Endothelial cell of umbilical vein (primary cell): ENCODE data around the gene MAGEA9B.
"Not testable (repeated sequence)": the region's sequence is repeated elsewhere in the genome, so short reads cannot be mapped to it uniquely, and the experiment has no call there.

Source experiments
- CTCF ChIP-seq, 2 donors: IDR thresholded peaks; 1 replicate in 1 of 2; 2 replicates in 1 of 2; pipeline ENCODE4 v1.5.1; 2011; ENCODE audit warnings: low read length in 2 of 2, mild to moderate bottlenecking in 2 of 2, moderate library complexity in 2 of 2, control low read depth in 1 of 2, inconsistent platforms in 1 of 2, low read depth in 1 of 2; ENCODE audit not compliant: insufficient read depth in 1 of 2; ENCODE audit errors: extremely low read depth in 1 of 2
- EZH2 ChIP-seq: IDR thresholded peaks from 2 replicates; pipeline ENCODE4 v1.6.1; 2012; ENCODE audit warnings: borderline replicate concordance, low read depth, mild to moderate bottlenecking, moderate library complexity, low read length, inconsistent platforms; ENCODE audit not compliant: severe bottlenecking
- FOS ChIP-seq: IDR thresholded peaks from 2 replicates; pipeline ENCODE4 v1.6.1; 2011; ENCODE audit warnings: mild to moderate bottlenecking, low read length, moderate library complexity, borderline replicate concordance; ENCODE audit not compliant: insufficient read depth
- JUN ChIP-seq: IDR thresholded peaks from 2 replicates; pipeline ENCODE4 v1.6.1; 2011; ENCODE audit warnings: borderline replicate concordance, low read depth; ENCODE audit not compliant: insufficient read length, insufficient read depth
- MAX ChIP-seq: IDR thresholded peaks from 2 replicates; pipeline ENCODE4 v1.6.1; 2011; ENCODE audit not compliant: insufficient read depth, insufficient read length
- POLR2A ChIP-seq: IDR thresholded peaks from 2 replicates; pipeline ENCODE4 v1.6.1; 2012; ENCODE audit warnings: low read depth, mild to moderate bottlenecking, control low read depth, low read length
- POLR2AphosphoS5 ChIP-seq: IDR thresholded peaks from 2 replicates; pipeline ENCODE4 v1.6.1; 2012; ENCODE audit warnings: low read depth, mild to moderate bottlenecking, control low read depth, low read length, moderate library complexity; ENCODE audit not compliant: insufficient read depth

GRCh38 chrX:149534926-149535602 is 52.2 kb downstream of the MAGEA9B start:
- TF ChIP-seq CTCF (IDR thresholded peaks at IDR 0.05; ENCODE audit: extremely low read depth in 1 of 2, insufficient read depth in 1 of 2, low read depth in 1 of 2, low read length in 2 of 2); POLR2A; POLR2AphosphoS5; EZH2; MAX; JUN; FOS: not testable (repeated sequence)
